NT2/D1 (cell line): Measurements from ENCODE around the gene ATR.
"Not testable (repeated sequence)": the region's sequence is repeated elsewhere in the genome, so short reads cannot be mapped to it uniquely, and the experiment has no call there.

Experiments
- DNase-seq: peaks from one replicate; pipeline ENCODE4 v3.0.0-alpha.2; 2011; ENCODE audit warnings: low read depth, low spot score
- H3K27me3 ChIP-seq: 2 replicates; pipeline ENCODE4 v1.6.0; 2011; ENCODE audit warnings: mild to moderate bottlenecking; ENCODE audit not compliant: insufficient read length, insufficient read depth
- H3K36me3 ChIP-seq: 2 replicates; pipeline ENCODE4 v1.6.1; 2011; ENCODE audit warnings: mild to moderate bottlenecking, low read length, mixed read lengths; ENCODE audit not compliant: insufficient read depth, insufficient read length
- H3K4me1 ChIP-seq: 2 replicates; pipeline ENCODE4 v1.5.1; 2011; ENCODE audit not compliant: insufficient read depth, insufficient read length
- H3K4me3 ChIP-seq: 2 replicates; pipeline ENCODE4 v1.5.1; 2011; ENCODE audit warnings: low read depth; ENCODE audit not compliant: insufficient read length
- H3K9ac ChIP-seq: 2 replicates; pipeline ENCODE4 v1.6.0; 2011; ENCODE audit warnings: low read depth; ENCODE audit not compliant: insufficient read length
- H3K9me3 ChIP-seq: 2 replicates; pipeline ENCODE4 v1.5.1; 2011; ENCODE audit warnings: mild to moderate bottlenecking, low read length; ENCODE audit not compliant: insufficient read depth
- SUZ12 ChIP-seq: IDR thresholded peaks from 2 replicates; pipeline ENCODE4 v1.6.1; 2011; ENCODE audit not compliant: insufficient read length, insufficient read depth; ENCODE audit errors: extremely low read depth
- YY1 ChIP-seq: IDR thresholded peaks from 2 replicates; pipeline ENCODE4 v1.6.1; 2011; ENCODE audit not compliant: insufficient read length, insufficient read depth
- ZNF274 ChIP-seq: IDR thresholded peaks from 2 replicates; pipeline ENCODE4 v1.6.1; 2011; ENCODE audit warnings: mild to moderate bottlenecking, low read depth, low read length

ATR gene

GRCh38 chr3:142588703-142589102 is 10.2 kb upstream of the ATR start:
- TF ChIP-seq YY1 (no peak), SUZ12 (no peak), ZNF274 (no peak)
- H3K9me3 ChIP-seq = no peaks in the 10 kb centered on the region
- no peak overlapping the region for H3K9ac ChIP-seq
- DNase-seq = no peak
- H3K36me3 ChIP-seq = no peaks in the 10 kb centered on the region
- H3K4me1 ChIP-seq = no peaks in the 10 kb centered on the region
- H3K27me3 ChIP-seq = no peaks in the 10 kb centered on the region
- no peak overlapping the region for H3K4me3 ChIP-seq

- Histone ChIP-seq H3K9me3 (no peaks in the 10 kb centered on the region), H3K36me3 (no peaks in the 10 kb centered on the region), H3K4me3 (no peak overlapping the region), H3K27me3 (no peaks in the 10 kb centered on the region), H3K9ac (no peak overlapping the region), H3K4me1 (no peaks in the 10 kb centered on the region)
- TF ChIP-seq SUZ12 (no peak), ZNF274 (no peak), YY1 (no peak)
- DNase-seq = peak; percentile 70
Observed at GRCh38 chr3:142586803-142587406, 8.4 kb upstream of the ATR start.

GRCh38 chr3:142581070-142581469 is 2.5 kb upstream of the ATR start:
- DNase-seq, H3K4me1 ChIP-seq, H3K36me3 ChIP-seq, H3K27me3 ChIP-seq, H3K9me3 ChIP-seq, H3K9ac ChIP-seq, H3K4me3 ChIP-seq: not testable (repeated sequence)

GRCh38 chr3:142580061-142580423 is 1.5 kb upstream of the ATR start:
- no peak for TF ChIP-seq SUZ12
- TF ChIP-seq YY1 = no peak
- TF ChIP-seq ZNF274 = no peak
- Histone ChIP-seq H3K36me3 (peaks cover 5% of the 10 kb centered on the region), H3K4me1 (peaks cover under 1% of the 10 kb centered on the region), H3K9ac (no peak overlapping the region), H3K27me3 (no peaks in the 10 kb centered on the region), H3K4me3 (no peak overlapping the region), H3K9me3 (no peaks in the 10 kb centered on the region)
- DNase-seq = no peak

GRCh38 chr3:142577696-142578328 is 721 bp downstream of the ATR start:
- no peak for TF ChIP-seq SUZ12
- no peak for TF ChIP-seq YY1
- TF ChIP-seq ZNF274 = no peak
- H3K9ac ChIP-seq = peak overlapping the region; percentile 99
- no peaks in the 10 kb centered on the region for H3K27me3 ChIP-seq
- H3K9me3 ChIP-seq = no peaks in the 10 kb centered on the region
- peaks cover 8% of the 10 kb centered on the region for H3K36me3 ChIP-seq
- H3K4me1 ChIP-seq = peaks cover 2% of the 10 kb centered on the region
- H3K4me3 ChIP-seq = peak overlapping the region; percentile 97
- no peak for DNase-seq

GRCh38 chr3:142576792-142577191 is 1.7 kb downstream of the ATR start:
- DNase-seq = no peak
- no peak for TF ChIP-seq SUZ12
- TF ChIP-seq YY1 = no peak
- TF ChIP-seq ZNF274 = no peak
- Histone ChIP-seq H3K9ac (no peak overlapping the region), H3K27me3 (no peaks in the 10 kb centered on the region), H3K9me3 (no peaks in the 10 kb centered on the region), H3K36me3 (peaks cover 8% of the 10 kb centered on the region), H3K4me1 (peaks cover 2% of the 10 kb centered on the region), H3K4me3 (no peak overlapping the region)

- TF ChIP-seq SUZ12 (no peak), YY1 (no peak), ZNF274 (no peak)
- no peaks in the 10 kb centered on the region for H3K27me3 ChIP-seq
- H3K36me3 ChIP-seq = peaks cover 12% of the 10 kb centered on the region
- H3K4me3 ChIP-seq = no peak overlapping the region
- no peak overlapping the region for H3K9ac ChIP-seq
- no peaks in the 10 kb centered on the region for H3K9me3 ChIP-seq
- H3K4me1 ChIP-seq = peaks cover 2% of the 10 kb centered on the region
- no peak for DNase-seq
Observed at GRCh38 chr3:142574665-142575064, 3.9 kb downstream of the ATR start.

- not testable (repeated sequence) for DNase-seq, H3K4me3 ChIP-seq, H3K4me1 ChIP-seq, H3K9ac ChIP-seq, H3K27me3 ChIP-seq, H3K9me3 ChIP-seq
- H3K36me3 ChIP-seq = peaks cover 12% of the 10 kb centered on the region
Observed at GRCh38 chr3:142574223-142574622, 4.3 kb downstream of the ATR start.

GRCh38 chr3:142569422-142569821 is 9.1 kb downstream of the ATR start:
- H3K4me3 ChIP-seq, DNase-seq, H3K4me1 ChIP-seq, H3K27me3 ChIP-seq, H3K9me3 ChIP-seq, H3K9ac ChIP-seq: not testable (repeated sequence)
- peaks cover 20% of the 10 kb centered on the region for H3K36me3 ChIP-seq
